H9 (cell line): ENCODE data around the gene STMN1. TPM values are rescaled to one million over a fixed set of nuclear protein-coding genes. Genes with fewer than 3 reads are reported as not detected.

ENCODE experiments used
- DNase-seq: peaks from one replicate; pipeline ENCODE4 v3.0.0-alpha.2; 2017
- H2AFZ ChIP-seq: one replicate; pipeline ENCODE4 v1.6.1; 2013; ENCODE audit warnings: mild to moderate bottlenecking, low read length, control low read depth, moderate library complexity
- H2AK5ac ChIP-seq: 2 replicates; pipeline ENCODE4 v1.6.1; 2013; ENCODE audit warnings: low read length, control low read depth, mixed read lengths; ENCODE audit not compliant: insufficient read length
- H2BK120ac ChIP-seq: one replicate; pipeline ENCODE4 v1.6.1; 2013; ENCODE audit warnings: low read depth, mild to moderate bottlenecking, low read length, control low read depth, inconsistent platforms; ENCODE audit not compliant: poor library complexity, severe bottlenecking
- H2BK12ac ChIP-seq: 2 replicates; pipeline ENCODE4 v1.6.1; 2013; ENCODE audit warnings: low read length, control low read depth, mixed read lengths, low read depth; ENCODE audit not compliant: insufficient read length
- H2BK15ac ChIP-seq: 2 replicates; pipeline ENCODE4 v1.6.1; 2013; ENCODE audit warnings: low read depth, low read length, control low read depth
- H2BK20ac ChIP-seq: one replicate; pipeline ENCODE4 v1.6.1; 2013; ENCODE audit warnings: low read depth, mild to moderate bottlenecking, low read length, control low read depth, inconsistent platforms; ENCODE audit not compliant: poor library complexity, severe bottlenecking
- H2BK5ac ChIP-seq: 2 replicates; pipeline ENCODE4 v1.6.1; 2013; ENCODE audit warnings: low read length, control low read depth, mixed read lengths; ENCODE audit not compliant: insufficient read length
- H3K14ac ChIP-seq: 2 replicates; pipeline ENCODE4 v1.6.1; 2013; ENCODE audit warnings: low read length, control low read depth; ENCODE audit not compliant: insufficient read depth
- H3K18ac ChIP-seq: 2 replicates; pipeline ENCODE4 v1.6.1; 2013; ENCODE audit warnings: low read depth, mild to moderate bottlenecking, mixed read lengths, low read length, control low read depth; ENCODE audit not compliant: insufficient read length
- H3K23ac ChIP-seq: 2 replicates; pipeline ENCODE4 v1.6.1; 2013; ENCODE audit warnings: low read length, control low read depth, mixed read lengths, low read depth; ENCODE audit not compliant: insufficient read length
- H3K23me2 ChIP-seq: 2 replicates; pipeline ENCODE4 v1.6.1; 2013; ENCODE audit warnings: low read depth, mild to moderate bottlenecking, mixed read lengths, low read length, control low read depth; ENCODE audit not compliant: insufficient read length, poor library complexity, severe bottlenecking
- H3K27ac ChIP-seq: 2 replicates; pipeline ENCODE4 v1.5.1; 2013; ENCODE audit warnings: low read length, control low read depth, mixed read lengths, low read depth; ENCODE audit not compliant: insufficient read length
- H3K27me3 ChIP-seq: 2 replicates; pipeline ENCODE4 v1.6.1; 2013; ENCODE audit warnings: low read length, control low read depth, inconsistent platforms; ENCODE audit not compliant: insufficient read depth
- H3K4ac ChIP-seq: 2 replicates; pipeline ENCODE4 v1.6.1; 2013; ENCODE audit warnings: low read depth, mild to moderate bottlenecking, control low read depth, inconsistent platforms, low read length, moderate library complexity
- H3K4me1 ChIP-seq: 2 replicates; pipeline ENCODE4 v1.6.1; 2013; ENCODE audit warnings: low read length, control low read depth, inconsistent platforms; ENCODE audit not compliant: insufficient read depth
- H3K4me2 ChIP-seq: 2 replicates; pipeline ENCODE4 v1.6.1; 2013; ENCODE audit warnings: low read length, control low read depth, mixed read lengths; ENCODE audit not compliant: insufficient read length, insufficient read depth
- H3K56ac ChIP-seq: 2 replicates; pipeline ENCODE4 v1.6.1; 2013; ENCODE audit warnings: low read depth, mild to moderate bottlenecking, mixed read lengths, low read length, control low read depth; ENCODE audit not compliant: insufficient read length
- H3K79me1 ChIP-seq: 2 replicates; pipeline ENCODE4 v1.6.1; 2013; ENCODE audit warnings: low read depth, mild to moderate bottlenecking, moderate library complexity, low read length, control low read depth, inconsistent platforms; ENCODE audit not compliant: insufficient read depth, poor library complexity, severe bottlenecking
- H3K79me2 ChIP-seq: 2 replicates; pipeline ENCODE4 v1.6.1; 2013; ENCODE audit warnings: low read length, control low read depth, inconsistent platforms; ENCODE audit not compliant: insufficient read depth
- H3K9ac ChIP-seq: 2 replicates; pipeline ENCODE4 v1.6.1; 2013; ENCODE audit warnings: low read length, control low read depth, mixed read lengths; ENCODE audit not compliant: insufficient read length; ENCODE audit errors: extremely low read depth
- H3K9me3 ChIP-seq: one replicate; pipeline ENCODE4 v1.6.1; 2013; ENCODE audit warnings: low read depth, low read length, inconsistent platforms; ENCODE audit not compliant: control insufficient read depth
- H3T11ph ChIP-seq: one replicate; pipeline ENCODE4 v1.6.1; 2013; ENCODE audit warnings: mild to moderate bottlenecking, low read length, control low read depth, inconsistent platforms
- H4K20me1 ChIP-seq: one replicate; pipeline ENCODE4 v1.6.1; 2013; ENCODE audit not compliant: control insufficient read depth, insufficient read length, insufficient read depth
- H4K5ac ChIP-seq: 2 replicates; pipeline ENCODE4 v1.6.1; 2013; ENCODE audit warnings: low read depth, mild to moderate bottlenecking, mixed read lengths, low read length, control low read depth; ENCODE audit not compliant: insufficient read length
- H4K8ac ChIP-seq: replicated peaks from 2 replicates; pipeline ENCODE4 v1.6.1; 2013; ENCODE audit warnings: low read length, control low read depth, mixed read lengths, low read depth; ENCODE audit not compliant: insufficient read length
- H4K91ac ChIP-seq: 2 replicates; pipeline ENCODE4 v1.6.1; 2013; ENCODE audit warnings: low read depth, mild to moderate bottlenecking, moderate library complexity, mixed read lengths, low read length, control low read depth; ENCODE audit not compliant: insufficient read length
- H3K27ac Mint-ChIP-seq, 3 experiments: 2 replicates in 2 of 3; 3 replicates in 1 of 3; pipeline ENCODE4 v1.8.0; 2020 to 2021; ENCODE audit warnings: mixed read lengths in 3 of 3, mild to moderate bottlenecking in 1 of 3, moderate library complexity in 1 of 3
- H3K27me3 Mint-ChIP-seq: 2 replicates; pipeline ENCODE4 v1.8.0; 2021; ENCODE audit warnings: low read depth, mild to moderate bottlenecking, moderate library complexity, mixed read lengths
- H3K36me3 Mint-ChIP-seq, 3 experiments: 2 replicates in 2 of 3; 3 replicates in 1 of 3; pipeline ENCODE4 v1.8.0; 2020 to 2021; ENCODE audit warnings: low read depth in 3 of 3, mixed read lengths in 3 of 3; ENCODE audit not compliant: insufficient read depth in 1 of 3
- H3K4me1 Mint-ChIP-seq, 2 experiments: 2 replicates each; pipeline ENCODE4 v1.8.0; 2020; ENCODE audit warnings: mixed read lengths in 2 of 2
- H3K4me3 Mint-ChIP-seq, 2 experiments: 2 replicates in 1 of 2; 3 replicates in 1 of 2; pipeline ENCODE4 v1.8.0; 2020 to 2021; ENCODE audit warnings: mild to moderate bottlenecking in 2 of 2, mixed read lengths in 2 of 2, moderate library complexity in 1 of 2
- H3K9me3 Mint-ChIP-seq, 2 experiments: 2 replicates in 1 of 2; 3 replicates in 1 of 2; pipeline ENCODE4 v1.8.0; 2020; ENCODE audit warnings: mild to moderate bottlenecking in 2 of 2, mixed read lengths in 2 of 2, moderate library complexity in 1 of 2
- WGBS: extraction: QIAGEN DNeasy Blood & Tissue Kit; methylation state at CpG from one replicate; pipeline ENCODE4 v1.1.7; 2013; ENCODE audit warnings: missing lambda C conversion rate, low lambda C conversion rate, mixed read lengths; ENCODE audit not compliant: insufficient read length; ENCODE audit errors: extremely low coverage; 5-methylcytosine and 5-hydroxymethylcytosine counted together
- total RNA-seq: library from RNA; stranded (reverse); gene quantifications from 2 replicates; pipeline ENCODE4 v1.2.1, GENCODE V29; 2021
- TF ChIP-seq, protein P1 (sequence below): fragments of 200-600 bp; sonication (generic); conservative IDR thresholded peaks from 3 replicates; pipeline ENCODE4 v1.8.0; 2021; ENCODE audit warnings: antibody characterized with exemption, mild to moderate bottlenecking

The STMN1 gene
- total RNA-seq, 1 experiment from 2014 or later, result 500 TPM

DNA sequence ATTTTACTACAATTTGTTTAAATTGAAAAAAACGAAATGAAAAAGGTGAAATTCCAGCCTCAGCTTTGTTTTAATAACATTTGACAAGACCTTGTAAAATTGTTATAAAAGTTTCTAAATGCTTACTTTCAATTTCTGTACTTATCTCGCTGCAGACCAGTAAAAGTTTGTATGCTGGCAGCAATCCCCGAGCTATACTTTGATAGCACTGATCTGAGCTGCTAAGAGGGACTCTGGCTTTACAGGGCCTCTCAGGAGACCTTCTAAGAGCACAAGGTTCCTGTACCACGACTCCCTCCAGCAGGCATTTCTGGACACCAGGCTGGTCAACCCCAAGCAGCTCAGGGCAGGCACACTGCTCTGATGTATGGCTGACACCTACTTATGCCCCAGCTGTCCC, 13.1 kb downstream of the STMN1 start:
- WGBS, result no CpG with 5 or more reads among the region's 4 CpGs
- no peak for DNase-seq
- Histone ChIP-seq H2AK5ac (no peak overlapping the region), H3K9me3 (no peaks in the 10 kb centered on the region), H3T11ph (no peak overlapping the region), H3K27me3 (no peaks in the 10 kb centered on the region), H3K14ac (no peak overlapping the region), H3K4me2 (no peak overlapping the region), H2BK5ac (no peak overlapping the region), H3K4ac (no peak overlapping the region), H3K9ac (no peak overlapping the region), H4K5ac (no peak overlapping the region), H3K4me1 (no peaks in the 10 kb centered on the region; the same call in 1 of the 2 replicates), H3K27ac (no peak overlapping the region), H4K20me1 (no peaks in the 10 kb centered on the region), H3K18ac (no peak overlapping the region), H2AFZ (no peak overlapping the region), H4K91ac (no peak overlapping the region), H3K23me2 (no peaks in the 10 kb centered on the region), H3K23ac (no peak overlapping the region), H3K56ac (no peak overlapping the region), H2BK20ac (no peak overlapping the region), H4K8ac (no peak overlapping the region), H2BK120ac (no peak overlapping the region), H2BK15ac (no peak overlapping the region), H3K79me1 (no peaks in the 10 kb centered on the region), H3K79me2 (no peaks in the 10 kb centered on the region), H2BK12ac (no peak overlapping the region)
- Mint-ChIP-seq H3K27me3 (no peaks in the 10 kb centered on the region), H3K27ac (no peak overlapping the region), H3K4me3 (no peak overlapping the region), H3K36me3 (peaks cover 0 to 11% (median 1%) of the 10 kb centered on the region in 3 experiments; a peak in 6 of 7 replicates), H3K9me3 (no peaks in the 10 kb centered on the region), H3K4me1 (peaks cover 36 to 42% of the 10 kb centered on the region in 2 experiments)
- TF ChIP-seq, protein P1, sequence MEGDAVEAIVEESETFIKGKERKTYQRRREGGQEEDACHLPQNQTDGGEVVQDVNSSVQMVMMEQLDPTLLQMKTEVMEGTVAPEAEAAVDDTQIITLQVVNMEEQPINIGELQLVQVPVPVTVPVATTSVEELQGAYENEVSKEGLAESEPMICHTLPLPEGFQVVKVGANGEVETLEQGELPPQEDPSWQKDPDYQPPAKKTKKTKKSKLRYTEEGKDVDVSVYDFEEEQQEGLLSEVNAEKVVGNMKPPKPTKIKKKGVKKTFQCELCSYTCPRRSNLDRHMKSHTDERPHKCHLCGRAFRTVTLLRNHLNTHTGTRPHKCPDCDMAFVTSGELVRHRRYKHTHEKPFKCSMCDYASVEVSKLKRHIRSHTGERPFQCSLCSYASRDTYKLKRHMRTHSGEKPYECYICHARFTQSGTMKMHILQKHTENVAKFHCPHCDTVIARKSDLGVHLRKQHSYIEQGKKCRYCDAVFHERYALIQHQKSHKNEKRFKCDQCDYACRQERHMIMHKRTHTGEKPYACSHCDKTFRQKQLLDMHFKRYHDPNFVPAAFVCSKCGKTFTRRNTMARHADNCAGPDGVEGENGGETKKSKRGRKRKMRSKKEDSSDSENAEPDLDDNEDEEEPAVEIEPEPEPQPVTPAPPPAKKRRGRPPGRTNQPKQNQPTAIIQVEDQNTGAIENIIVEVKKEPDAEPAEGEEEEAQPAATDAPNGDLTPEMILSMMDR, result no peak
